Hepatocyte (in vitro differentiated cells): ENCODE results near the gene RBMS1. TPM values are rescaled to one million over a fixed set of nuclear protein-coding genes. Genes with fewer than 3 reads are reported as not detected.

Experiments
- DNase-seq: peaks from one replicate; pipeline ENCODE4 v3.0.0-alpha.2; 2016; ENCODE audit warnings: low spot score
- H2AFZ ChIP-seq: fragments of 200-600 bp; sonication (generic); 2 replicates; pipeline ENCODE4 v1.6.0; 2016; ENCODE audit warnings: antibody characterized with exemption, mild to moderate bottlenecking
- H3K27ac ChIP-seq: fragments of 200-600 bp; sonication (generic); 2 replicates; pipeline ENCODE4 v1.5.1; 2016; ENCODE audit warnings: mild to moderate bottlenecking
- H3K27me3 ChIP-seq: fragments of 200-600 bp; sonication (generic); 2 replicates; pipeline ENCODE4 v1.6.1; 2016
- H3K36me3 ChIP-seq: fragments of 200-600 bp; sonication (generic); replicated peaks from 2 replicates; pipeline ENCODE4 v1.5.1; 2016; ENCODE audit warnings: low read depth; ENCODE audit not compliant: insufficient read depth
- H3K4me1 ChIP-seq: fragments of 200-600 bp; sonication (generic); 2 replicates; pipeline ENCODE4 v1.5.1; 2016; ENCODE audit warnings: mild to moderate bottlenecking, moderate library complexity; ENCODE audit not compliant: insufficient read depth
- H3K4me2 ChIP-seq: fragments of 200-600 bp; sonication (generic); 2 replicates; pipeline ENCODE4 v1.6.0; 2016
- H3K4me3 ChIP-seq: fragments of 200-600 bp; sonication (generic); 2 replicates; pipeline ENCODE4 v1.5.1; 2016; ENCODE audit warnings: mild to moderate bottlenecking
- H3K79me2 ChIP-seq: fragments of 200-600 bp; sonication (generic); 2 replicates; pipeline ENCODE4 v1.6.0; 2017; ENCODE audit warnings: mild to moderate bottlenecking
- H3K9me2 ChIP-seq: fragments of 200-600 bp; sonication (generic); replicated peaks from 2 replicates; pipeline ENCODE4 v1.6.0; 2017; ENCODE audit warnings: mild to moderate bottlenecking; ENCODE audit not compliant: insufficient read depth
- H3K9me3 ChIP-seq: fragments of 200-600 bp; sonication (generic); 2 replicates; pipeline ENCODE4 v1.5.1; 2016; ENCODE audit warnings: low read depth, mild to moderate bottlenecking
- H4K20me1 ChIP-seq: fragments of 200-600 bp; sonication (generic); 2 replicates; pipeline ENCODE4 v1.6.0; 2016; ENCODE audit warnings: mild to moderate bottlenecking; ENCODE audit not compliant: insufficient read depth, poor library complexity, severe bottlenecking
- CTCF ChIP-seq: fragments of 200-600 bp; sonication (generic); IDR thresholded peaks from 2 replicates; pipeline ENCODE4 v1.5.1; 2016; ENCODE audit warnings: antibody characterized with exemption, mild to moderate bottlenecking; ENCODE audit not compliant: poor library complexity
- EZH2 ChIP-seq: fragments of 200-600 bp; sonication (generic); IDR thresholded peaks from 2 replicates; pipeline ENCODE4 v1.6.1; 2016; ENCODE audit warnings: antibody characterized with exemption, mild to moderate bottlenecking, borderline replicate concordance
- EZH2phosphoT487 ChIP-seq: fragments of 200-600 bp; sonication (generic); IDR thresholded peaks from one replicate; pipeline ENCODE4 v1.6.1; 2018; ENCODE audit warnings: antibody characterized with exemption, mild to moderate bottlenecking, low read depth, moderate library complexity; ENCODE audit not compliant: unreplicated experiment, severe bottlenecking
- WGBS: methylation state at CpG from one replicate; pipeline ENCODE4 v1.1.6; 2016; ENCODE audit warnings: low lambda C conversion rate; ENCODE audit errors: missing lambda C conversion rate; 5-methylcytosine and 5-hydroxymethylcytosine counted together
- polyA plus RNA-seq: library from polyadenylated mRNA; unstranded; fragments of >200 nt; fragmentation: Nextera tagmentation; extraction: Ambion mirVana; gene quantifications from 2 replicates; pipeline ENCODE4 v1.2.1, GENCODE V29; 2016
- total RNA-seq: library from RNA; depleted of rRNA; stranded (reverse); fragments of >200 nt; gene quantifications from 2 replicates; pipeline ENCODE4 v1.2.3, GENCODE V29; 2014

The RBMS1 gene
- total and polyA plus RNA-seq, 2 experiments from 2014 or later, result 87.9 to 103 TPM

GRCh38 chr2:160360089-160360757 is 133.4 kb downstream of the RBMS1 start:
- Histone ChIP-seq H3K79me2 (peaks cover 95% of the 10 kb centered on the region), H3K4me3 (no peak overlapping the region), H4K20me1 (peaks cover 38% of the 10 kb centered on the region), H3K9me3 (no peaks in the 10 kb centered on the region), H2AFZ (no peak overlapping the region), H3K4me2 (no peak overlapping the region), H3K27ac (no peak overlapping the region), H3K27me3 (no peaks in the 10 kb centered on the region), H3K9me2 (no peaks in the 10 kb centered on the region), H3K4me1 (peaks cover 15% of the 10 kb centered on the region), H3K36me3 (no peaks in the 10 kb centered on the region)
- TF ChIP-seq CTCF, result no peak
- TF ChIP-seq EZH2phosphoT487, result no peak
- TF ChIP-seq EZH2, result no peak
- DNase-seq, result no peak
- 86% methylated on average over 5 of the region's 5 CpGs for whole genome bisulfite sequencing

GRCh38 chr2:160358046-160358445 is 135.6 kb downstream of the RBMS1 start:
- Histone ChIP-seq H3K27me3 (no peaks in the 10 kb centered on the region), H3K36me3 (no peaks in the 10 kb centered on the region), H3K79me2 (peaks cover 99% of the 10 kb centered on the region), H3K9me2 (no peaks in the 10 kb centered on the region), H3K4me3 (no peak overlapping the region), H3K4me2 (no peak overlapping the region), H3K9me3 (no peaks in the 10 kb centered on the region), H4K20me1 (peaks cover 36% of the 10 kb centered on the region), H3K4me1 (no peaks in the 10 kb centered on the region), H2AFZ (no peak overlapping the region), H3K27ac (no peak overlapping the region)
- no peak for DNase-seq
- 84% methylated on average over 5 of the region's 5 CpGs for WGBS
- no peak for TF ChIP-seq EZH2
- TF ChIP-seq EZH2phosphoT487, result no peak
- TF ChIP-seq CTCF, result no peak

- Histone ChIP-seq H3K27ac (no peak overlapping the region), H4K20me1 (peaks cover 34% of the 10 kb centered on the region)
- no peak for TF ChIP-seq EZH2phosphoT487
- no peak for TF ChIP-seq CTCF
- TF ChIP-seq EZH2, result no peak
Observed at GRCh38 chr2:160356485-160356884, 137.1 kb downstream of the RBMS1 start.

More at GRCh38 chr2:160356485-160356884, 137.1 kb downstream of the RBMS1 start:
- Histone ChIP-seq H3K36me3 (no peaks in the 10 kb centered on the region), H3K4me3 (no peak overlapping the region), H3K27me3 (no peaks in the 10 kb centered on the region), H3K9me2 (no peaks in the 10 kb centered on the region), H2AFZ (no peak overlapping the region), H3K4me1 (peaks cover 3% of the 10 kb centered on the region), H3K9me3 (no peaks in the 10 kb centered on the region), H3K4me2 (no peak overlapping the region), H3K79me2 (peaks cover 97% of the 10 kb centered on the region)
- WGBS, result 97% methylated on average over 1 of the region's 1 CpG
- no peak for DNase-seq
